Measurements from ENCODE around the gene OLIG1. TPM values are rescaled to one million over a fixed set of nuclear protein-coding genes. Genes with fewer than 3 reads are reported as not detected.

Gene OLIG1
- total and polyA plus RNA-seq, 2 of the 8 experiments (the other 6 are each of a cell fraction or from before 2014, with no cell fraction given): 0.65 to 1.2 TPM

DNA sequence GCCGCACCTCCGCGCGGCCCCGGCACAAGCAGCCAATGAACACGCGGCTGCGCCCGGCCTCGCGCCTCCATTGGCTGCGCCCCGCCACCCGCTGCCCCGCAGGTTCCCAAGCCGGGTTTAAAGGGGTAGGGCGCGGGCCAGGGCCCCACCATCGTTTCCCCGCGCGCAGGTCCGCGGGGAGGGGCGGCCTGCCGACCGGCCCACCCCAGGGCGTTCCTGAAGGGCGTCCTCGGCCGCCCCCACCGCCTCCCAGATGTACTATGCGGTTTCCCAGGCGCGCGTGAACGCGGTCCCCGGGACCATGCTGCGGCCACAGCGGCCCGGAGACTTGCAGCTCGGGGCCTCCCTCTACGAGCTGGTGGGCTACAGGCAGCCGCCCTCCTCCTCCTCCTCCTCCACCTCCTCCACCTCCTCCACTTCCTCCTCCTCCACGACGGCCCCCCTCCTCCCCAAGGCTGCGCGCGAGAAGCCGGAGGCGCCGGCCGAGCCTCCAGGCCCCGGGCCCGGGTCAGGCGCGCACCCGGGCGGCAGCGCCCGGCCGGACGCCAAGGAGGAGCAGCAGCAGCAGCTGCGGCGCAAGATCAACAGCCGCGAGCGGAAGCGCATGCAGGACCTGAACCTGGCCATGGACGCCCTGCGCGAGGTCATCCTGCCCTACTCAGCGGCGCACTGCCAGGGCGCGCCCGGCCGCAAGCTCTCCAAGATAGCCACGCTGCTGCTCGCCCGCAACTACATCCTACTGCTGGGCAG is at the start of gene OLIG1 (continued):
- TF ChIP-seq SRF (IDR thresholded peaks at IDR 0.05; ENCODE audit: low read depth, low read length) (no peak), POU5F1 (IDR thresholded peaks at IDR 0.05; ENCODE audit: low read depth, low read length) (no peak), TAF1 (IDR thresholded peaks at IDR 0.05; ENCODE audit: low read depth, low read length) (no peak), JUND (IDR thresholded peaks at IDR 0.05; ENCODE audit: low read length) (no peak), ASH2L (IDR thresholded peaks at IDR 0.05; ENCODE audit: low read length) (no peak), KDM1A (IDR thresholded peaks at IDR 0.05; ENCODE audit: borderline replicate concordance, low read length) (peak; percentile 58; the same call in 1 of the 2 replicates), KDM4A (IDR thresholded peaks at IDR 0.05; ENCODE audit: low read depth, low read length, severe bottlenecking) (peak; percentile 47), SIRT6 (IDR thresholded peaks at IDR 0.05; ENCODE audit: low read length) (no peak), SAP30 (IDR thresholded peaks at IDR 0.05; ENCODE audit: insufficient read depth, insufficient replicate concordance, low read length) (no peak), JUN (IDR thresholded peaks at IDR 0.05; ENCODE audit: low read depth, low read length) (no peak), E2F6 (IDR thresholded peaks at IDR 0.05) (peak; percentile 75)

Data from H1 (cell line).